ENCODE data around the gene TTC12.

Gene TTC12

DNA sequence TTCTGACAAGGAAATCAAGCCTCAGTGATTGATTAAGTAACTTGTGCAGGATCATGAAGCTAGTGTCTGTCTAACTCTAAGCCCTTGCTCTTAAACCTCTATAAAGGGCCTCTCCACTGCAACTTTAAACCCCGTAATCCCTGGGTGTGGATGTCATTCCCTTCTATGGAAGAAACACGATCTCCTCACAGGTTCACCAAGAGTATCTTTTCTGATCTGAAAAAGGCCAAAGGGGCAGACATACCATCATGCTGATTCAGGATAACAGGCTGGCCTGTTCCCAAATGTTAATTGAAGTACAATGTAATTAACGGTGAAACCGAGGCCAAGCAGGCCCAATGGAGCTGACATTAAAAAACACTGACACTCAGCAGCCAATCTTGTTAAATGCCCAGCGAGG lies 17.1 kb downstream of the TTC12 start:
- no peak for DNase-seq (ENCODE audit: low spot score)

GRCh38 chr11:113332023-113332422 lies 17.6 kb downstream of the TTC12 start:
- DNase-seq (ENCODE audit: low spot score): no peak

- no peak for DNase-seq (ENCODE audit: low spot score)
Observed at GRCh38 chr11:113332638-113333329, 18.4 kb downstream of the TTC12 start.

DNA sequence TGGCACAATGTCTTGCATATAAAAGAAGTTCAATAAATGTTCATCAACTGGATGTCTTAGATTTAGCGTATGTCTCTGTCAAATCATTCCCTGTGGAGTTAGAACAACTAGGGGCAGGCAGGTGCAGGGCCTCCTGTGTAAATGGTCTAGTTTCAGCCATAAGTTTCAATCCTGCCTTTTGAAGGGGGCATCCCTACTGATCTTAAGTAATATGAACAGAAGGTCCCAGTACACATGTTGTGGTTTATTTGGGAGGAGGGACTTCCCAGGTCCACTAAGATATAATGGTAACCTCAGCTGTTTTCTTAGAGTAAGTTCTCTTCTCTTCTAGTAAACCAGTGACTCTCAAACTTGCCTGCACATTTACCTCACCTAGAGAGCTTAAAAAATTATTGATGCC lies 19.8 kb downstream of the TTC12 start:
- no peak for DNase-seq (ENCODE audit: low spot score)

GRCh38 chr11:113338730-113339129 lies 24.3 kb downstream of the TTC12 start:
- DNase-seq (ENCODE audit: low spot score): no peak

DNA sequence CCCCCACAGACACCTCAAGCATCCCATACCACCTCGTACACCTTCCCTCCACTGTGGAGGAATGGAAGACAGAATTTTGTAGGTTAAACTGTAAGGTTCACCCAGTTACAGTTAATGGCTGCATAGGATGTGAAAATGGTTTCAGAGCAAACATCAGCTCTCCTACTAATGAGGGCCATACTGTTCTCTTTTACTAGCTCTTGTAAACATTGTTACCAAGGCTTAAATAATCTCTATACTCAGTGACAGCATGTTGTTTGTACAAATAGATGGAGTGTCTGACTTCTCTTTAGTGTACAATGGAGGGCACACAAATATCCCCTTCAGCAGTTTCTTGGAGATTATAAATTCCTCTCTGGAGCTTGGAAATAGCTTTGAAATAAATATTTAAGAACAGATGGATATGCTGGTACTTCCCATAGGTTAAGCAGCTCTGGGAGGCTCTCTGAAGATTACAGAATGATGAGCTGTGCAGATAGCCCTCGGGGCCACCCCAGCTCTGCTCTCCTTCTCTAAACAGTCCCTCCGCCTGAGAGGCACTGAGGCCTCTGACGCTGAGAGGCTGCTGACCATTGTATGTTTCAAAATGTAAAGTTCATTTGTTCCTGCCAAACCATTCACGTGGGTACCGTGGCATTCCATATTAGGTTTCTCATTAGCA lies 25.7 kb downstream of the TTC12 start:
- DNase-seq (ENCODE audit: low spot score): no peak

DNA sequence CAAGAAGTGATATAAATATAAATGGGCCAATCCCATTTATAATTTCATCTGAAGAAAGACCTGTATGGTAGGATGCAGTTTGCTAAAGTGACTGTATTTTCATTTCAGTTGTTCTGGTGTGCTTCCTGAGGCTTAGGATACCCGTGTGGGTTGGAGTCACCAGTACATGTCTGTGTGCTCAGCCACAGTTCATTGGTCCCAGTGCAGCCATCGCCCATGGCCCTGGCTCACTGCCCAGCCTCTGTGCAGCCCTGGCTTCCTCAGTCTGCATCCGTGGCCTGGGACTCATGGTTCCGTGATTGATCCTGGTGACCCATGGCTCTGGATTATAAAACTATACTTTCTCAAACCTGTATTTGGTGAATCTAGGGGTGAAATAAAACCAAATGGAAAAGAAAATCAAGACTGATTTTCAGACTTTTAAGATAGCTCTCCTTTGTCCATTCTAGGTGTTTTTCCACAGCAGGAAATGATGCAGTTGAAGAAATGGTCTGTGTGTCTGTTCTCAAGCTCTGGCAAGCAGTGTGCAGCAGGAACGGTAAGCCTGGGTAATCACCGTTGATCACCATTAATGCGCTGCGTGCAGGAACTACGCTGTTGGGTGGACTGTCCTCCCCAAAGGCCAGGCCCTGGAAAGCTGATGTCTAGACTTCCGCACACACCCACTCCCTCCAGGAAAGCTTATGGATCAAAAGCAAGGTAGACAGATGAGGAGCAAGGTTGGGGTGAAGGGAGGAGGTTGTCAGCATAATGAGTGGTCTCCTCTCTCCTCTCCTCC lies 27.2 kb downstream of the TTC12 start:
- no peak for DNase-seq (ENCODE audit: low spot score)

- no peak for DNase-seq (ENCODE audit: low spot score)
Observed at GRCh38 chr11:113345978-113346377, 31.6 kb downstream of the TTC12 start.

DNA sequence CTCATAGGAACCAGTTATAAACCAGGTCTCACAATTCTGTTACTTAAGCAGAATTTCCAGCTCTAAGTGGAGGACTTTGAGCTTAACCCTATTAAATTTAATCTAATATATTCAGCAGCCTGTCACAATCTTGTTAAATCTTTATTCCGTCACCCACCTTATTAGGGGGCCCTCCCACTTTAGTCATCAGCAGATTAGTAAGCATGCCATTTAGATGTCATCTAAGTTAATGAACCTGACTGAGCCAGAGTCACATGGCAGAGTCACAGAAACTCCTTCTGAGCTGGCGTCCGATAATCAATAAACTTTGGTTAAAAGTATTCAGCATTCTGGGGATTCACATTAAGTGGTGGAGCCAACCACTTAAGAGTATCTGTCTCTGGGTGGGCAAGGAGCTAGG lies 35.1 kb downstream of the TTC12 start:
- no peak for DNase-seq (ENCODE audit: low spot score)

DNA sequence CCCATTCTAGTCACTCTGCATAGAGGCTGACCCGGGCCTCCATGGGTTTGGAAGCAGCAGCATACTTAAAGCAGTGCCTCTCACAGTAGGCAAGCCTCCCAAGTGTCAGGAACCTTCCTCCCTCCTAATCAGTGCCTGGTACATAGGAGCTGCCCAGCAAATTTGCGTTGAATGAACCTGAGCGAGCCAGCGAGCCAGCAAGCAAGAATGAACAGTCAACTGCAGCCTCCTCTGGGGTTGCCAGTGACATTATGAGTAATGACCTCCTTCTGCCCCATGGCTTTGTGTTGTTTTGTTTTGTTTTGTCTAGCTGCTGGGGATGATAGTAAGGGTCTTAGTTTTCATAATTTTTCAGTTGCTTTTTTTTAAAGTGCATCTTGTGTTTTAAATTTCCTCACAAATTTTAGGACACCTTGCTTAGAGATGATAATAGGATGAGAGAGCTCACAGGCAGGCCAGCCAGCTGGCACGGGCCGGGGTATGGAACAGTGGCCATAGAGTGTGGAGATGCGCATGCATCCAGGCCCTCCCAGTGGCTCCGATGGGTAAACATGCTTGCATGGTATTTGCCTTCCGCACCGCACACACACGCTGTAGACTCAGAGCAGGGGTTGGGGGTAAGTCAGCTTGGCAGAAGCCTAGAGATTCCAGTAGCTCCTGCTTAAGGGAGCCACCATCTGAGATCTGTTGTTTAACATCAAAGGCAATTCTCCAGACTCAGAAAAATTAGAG lies 36.1 kb downstream of the TTC12 start:
- no peak for DNase-seq (ENCODE audit: low spot score)

DNA sequence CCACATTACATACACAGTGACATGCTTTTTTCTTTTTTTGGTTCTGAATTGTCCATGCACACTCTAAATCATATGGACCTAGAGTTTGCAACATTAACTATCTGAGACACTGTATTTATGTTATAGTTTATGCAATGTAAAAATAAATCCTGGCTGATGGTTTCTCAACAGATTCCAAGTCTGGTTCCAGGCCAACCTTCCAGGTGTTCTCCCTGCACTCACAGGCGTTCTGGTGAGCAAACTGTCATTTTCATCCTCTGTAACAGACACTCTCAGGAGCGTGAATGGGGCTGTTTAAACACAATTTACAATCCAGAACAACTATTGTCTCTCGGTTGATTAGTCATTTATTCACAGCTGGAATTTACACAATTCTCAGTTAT lies 36.7 kb downstream of the TTC12 start:
- no peak for DNase-seq (ENCODE audit: low spot score)

DNA sequence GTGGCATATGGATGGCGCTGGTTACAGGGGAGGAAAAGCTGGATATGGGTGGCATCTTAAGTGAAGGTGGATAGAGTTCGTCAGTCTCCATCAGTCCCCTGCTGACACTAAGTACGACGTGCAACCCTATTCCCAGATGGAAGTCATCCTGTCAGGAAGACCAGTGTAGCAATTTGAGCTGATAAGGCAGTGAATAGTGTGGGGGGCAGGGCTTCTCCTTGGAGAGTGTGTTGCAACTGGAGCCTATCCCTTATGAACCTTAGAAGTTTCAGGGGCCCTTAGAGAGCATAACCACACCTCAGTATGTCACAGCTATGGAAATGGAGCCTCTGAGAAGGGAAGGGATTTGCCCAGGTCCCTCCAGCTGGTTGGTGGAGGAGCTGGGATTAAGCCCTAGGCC lies 37.1 kb downstream of the TTC12 start:
- no peak for DNase-seq (ENCODE audit: low spot score)

DNA sequence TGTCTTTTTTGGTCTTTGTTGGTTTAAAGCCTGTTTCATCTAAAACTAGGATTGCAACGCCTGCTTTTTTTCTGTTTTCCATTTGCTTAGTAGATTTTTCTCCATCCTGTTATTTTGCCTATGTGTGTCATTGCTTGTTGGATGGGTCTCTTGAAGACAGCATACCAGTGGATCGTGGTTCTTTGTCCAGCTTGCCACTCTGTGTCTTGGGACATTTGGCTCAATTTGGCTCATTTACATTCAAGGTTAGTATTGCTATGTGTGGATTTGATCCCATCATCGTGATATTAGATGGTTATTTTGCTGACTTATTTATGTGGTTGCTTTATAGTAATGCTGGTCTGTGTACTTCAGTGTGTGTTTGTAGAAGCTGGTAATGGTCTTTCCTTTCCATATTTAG lies 41.8 kb downstream of the TTC12 start:
- DNase-seq (ENCODE audit: low spot score): no peak

DNA sequence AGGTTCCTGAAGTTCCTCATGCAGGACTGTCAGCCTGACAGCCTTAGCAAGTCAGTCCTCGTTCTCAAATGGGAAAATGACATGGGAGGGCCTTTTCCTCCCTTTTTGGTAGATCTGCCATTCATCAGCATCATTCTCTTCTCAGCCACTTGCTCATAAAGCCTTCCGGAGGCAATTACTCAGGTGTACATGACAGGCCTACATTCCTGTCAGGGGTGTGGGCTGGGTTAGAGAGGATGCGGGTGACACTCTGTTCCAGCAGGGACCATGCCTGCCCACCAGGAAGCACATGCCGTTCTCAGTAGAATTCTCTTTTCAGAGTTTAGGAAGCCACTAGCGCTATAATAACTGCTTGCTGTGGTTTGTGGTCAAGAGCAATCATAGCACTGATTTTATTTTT lies 49.0 kb downstream of the TTC12 start:
- DNase-seq (ENCODE audit: low spot score): peak; percentile 90

DNA sequence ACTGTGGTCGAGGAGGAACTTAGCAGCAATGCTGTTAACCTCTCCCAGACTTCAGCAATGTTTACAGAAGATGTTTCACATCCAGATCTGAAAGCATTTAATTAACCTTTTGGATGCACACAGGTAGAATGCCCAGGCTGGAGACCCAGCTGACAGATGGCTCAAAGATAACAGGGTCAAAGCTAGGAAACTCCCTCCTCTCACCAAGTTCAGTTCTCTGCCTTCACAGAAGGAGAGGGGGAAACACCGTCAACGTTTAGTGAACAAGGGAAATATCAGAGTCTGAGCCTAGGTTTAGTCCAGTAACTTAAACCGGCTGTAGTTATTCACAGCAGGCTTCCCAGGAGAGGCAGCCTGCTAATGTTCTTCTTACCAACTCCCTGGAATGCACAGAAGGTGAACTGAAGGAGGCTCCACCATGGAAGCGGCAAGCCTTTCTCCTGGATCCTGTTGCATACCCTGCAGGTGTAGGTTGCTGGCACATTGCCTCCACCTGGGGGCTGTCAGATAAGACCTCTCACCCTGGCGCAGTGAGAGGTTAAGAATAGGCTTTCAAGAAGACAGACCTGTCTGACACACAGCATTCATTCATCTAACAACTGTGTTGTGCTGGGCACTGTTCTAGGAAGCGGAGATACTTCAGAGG lies 49.7 kb downstream of the TTC12 start:
- DNase-seq (ENCODE audit: low spot score): no peak

- no peak for DNase-seq (ENCODE audit: low spot score)
Observed at GRCh38 chr11:113365895-113366294, 51.5 kb downstream of the TTC12 start.

DNA sequence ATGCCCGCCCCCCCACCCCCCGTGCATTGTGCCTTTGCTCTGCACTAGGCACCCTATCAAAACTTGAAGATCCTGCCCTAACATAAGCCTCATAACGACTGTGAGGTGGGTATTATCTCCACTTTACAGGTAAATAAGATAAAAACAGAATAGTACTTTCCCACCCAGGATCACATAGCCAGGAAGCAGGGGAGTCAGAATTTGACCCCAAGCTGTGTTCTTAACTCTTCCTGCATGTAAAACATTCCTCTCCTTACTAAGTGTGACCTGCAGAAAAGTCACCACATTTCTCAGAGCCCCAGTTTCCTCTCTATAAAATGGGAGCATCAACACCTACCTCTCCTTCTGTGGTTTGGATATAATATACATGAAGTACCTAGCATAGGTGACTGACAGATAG lies 55.0 kb downstream of the TTC12 start:
- DNase-seq (ENCODE audit: low spot score): no peak

- no peak for DNase-seq (ENCODE audit: low spot score)
Observed at GRCh38 chr11:113370634-113371033, 56.3 kb downstream of the TTC12 start.

- DNase-seq (ENCODE audit: low spot score): no peak
Observed at GRCh38 chr11:113372309-113372708, 57.9 kb downstream of the TTC12 start.

DNA sequence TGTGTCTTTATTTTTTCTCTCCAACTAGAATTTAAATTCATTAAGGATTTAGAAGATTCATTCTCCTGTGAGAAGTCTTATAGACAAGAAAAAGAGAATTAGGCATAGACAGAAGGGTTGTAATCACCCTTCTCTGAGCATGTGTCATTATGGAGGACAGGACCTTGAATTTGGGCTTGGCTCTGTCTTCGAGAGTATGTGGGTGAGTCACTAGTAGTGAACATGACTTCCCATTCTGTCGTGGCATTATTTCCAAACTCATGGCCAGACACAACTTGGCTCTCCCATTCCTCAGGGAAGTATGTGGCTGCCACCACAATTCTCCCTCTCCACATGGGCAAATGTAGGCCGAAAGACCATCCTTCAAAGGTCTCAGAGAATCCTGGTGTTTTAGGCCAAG lies 58.9 kb downstream of the TTC12 start:
- DNase-seq (ENCODE audit: low spot score): no peak

- no peak for DNase-seq (ENCODE audit: low spot score)
Observed at GRCh38 chr11:113373981-113374560, 59.7 kb downstream of the TTC12 start.

DNA sequence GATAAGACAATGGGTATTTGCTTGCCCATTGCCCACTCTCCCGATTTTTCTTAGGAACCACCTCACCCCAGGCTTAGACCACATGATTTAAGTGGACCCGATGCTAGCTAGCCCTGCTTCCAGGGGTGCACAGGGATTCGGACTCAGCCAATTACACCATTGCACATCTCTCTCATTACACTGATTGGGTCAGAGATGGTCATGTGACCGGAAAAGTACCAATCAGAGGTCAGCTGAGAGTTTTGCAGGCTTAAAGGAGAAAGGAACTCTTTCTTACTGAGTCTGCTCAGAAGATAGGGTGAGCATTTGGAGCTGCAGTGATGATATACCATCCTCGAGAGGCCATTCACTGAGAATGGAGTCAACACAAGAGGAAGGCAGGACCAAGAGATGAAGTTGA lies 61.0 kb downstream of the TTC12 start:
- DNase-seq (ENCODE audit: low spot score): no peak
